ENCODE data around the gene ZNF362. TPM values are rescaled to one million over a fixed set of nuclear protein-coding genes. Genes with fewer than 3 reads are reported as not detected.

Gene ZNF362
- total RNA-seq, 1 donor from 2014 or later = 5.4 TPM

- no peak for DNase-seq (ENCODE audit: low read depth in 2 of 2)
Observed at GRCh38 chr1:33343539-33343938, 87.2 kb downstream of the ZNF362 start.

DNA sequence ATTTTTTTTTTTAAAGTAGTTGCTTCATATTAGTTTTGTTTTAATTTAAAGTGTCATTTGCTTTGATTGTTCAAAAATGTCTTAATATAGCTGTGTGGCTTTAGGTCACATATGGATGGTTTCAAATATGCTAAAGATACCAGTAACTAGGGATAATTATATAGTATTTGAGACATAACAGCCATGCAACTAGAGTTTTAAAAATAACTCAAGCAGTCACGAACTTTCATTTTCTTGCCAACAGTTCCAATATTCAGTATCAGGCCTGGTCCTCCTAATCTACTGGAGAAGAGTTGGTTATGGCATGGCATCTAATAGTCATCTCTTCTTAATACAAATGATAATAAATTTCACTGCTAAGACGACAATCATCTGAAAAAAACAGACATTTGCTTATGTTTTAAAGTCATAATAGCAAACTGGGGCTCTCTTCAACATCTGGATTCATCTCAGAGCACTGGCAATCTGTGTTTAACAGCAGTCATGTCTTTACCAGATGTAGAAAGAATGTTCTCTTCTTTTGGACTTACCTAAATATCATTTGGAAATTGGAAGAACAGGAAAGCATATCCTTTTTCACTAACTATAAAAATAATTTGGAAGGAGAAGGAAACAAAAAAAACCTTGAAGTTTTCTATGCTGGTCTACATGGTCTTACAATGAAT is 88.7 kb downstream of the ZNF362 start:
- no peak for DNase-seq (ENCODE audit: low read depth in 2 of 2)

GRCh38 chr1:33346533-33346926 is 90.2 kb downstream of the ZNF362 start:
- DNase-seq (ENCODE audit: low read depth in 2 of 2) = no peak

DNA sequence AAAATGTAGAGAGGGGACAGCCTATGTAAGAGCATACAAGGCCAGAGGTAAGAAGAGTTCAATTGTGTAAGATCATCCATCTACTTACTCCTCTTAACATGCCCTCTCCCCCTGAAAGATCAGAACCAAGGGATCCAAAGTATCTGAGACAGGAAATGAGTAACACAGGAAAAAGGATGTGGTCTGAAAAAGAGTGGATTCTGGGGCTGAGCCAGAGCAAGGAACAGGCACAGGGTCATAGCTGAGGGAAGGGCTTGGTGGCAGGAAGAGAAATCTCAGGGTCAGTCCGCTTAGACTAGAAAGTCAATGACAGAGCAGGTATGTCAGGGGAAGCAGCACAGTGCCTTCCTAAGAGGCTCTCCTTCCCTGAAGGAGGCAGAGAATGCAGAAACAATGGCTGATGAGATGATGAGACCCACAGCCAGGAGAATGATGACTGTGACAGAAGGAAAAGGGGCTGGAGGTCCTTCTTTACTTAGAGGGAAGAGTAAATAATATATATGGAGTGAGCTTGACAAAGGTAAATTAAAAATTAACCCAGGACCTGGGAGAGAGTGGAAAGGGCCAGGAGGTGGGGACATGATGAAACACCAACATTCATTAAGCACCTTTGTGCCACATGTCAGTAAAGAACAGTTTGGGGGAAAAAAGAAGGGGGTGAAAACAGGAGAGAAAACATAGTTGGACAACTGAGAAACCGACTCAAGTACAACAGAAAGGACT is 90.8 kb downstream of the ZNF362 start:
- DNase-seq (ENCODE audit: low read depth in 2 of 2) = peak; percentile 47 to 93

GRCh38 chr1:33347650-33347992 is 91.3 kb downstream of the ZNF362 start:
- peak in 1 of 2 donors; percentile 30 for DNase-seq (ENCODE audit: low read depth in 2 of 2)

DNA sequence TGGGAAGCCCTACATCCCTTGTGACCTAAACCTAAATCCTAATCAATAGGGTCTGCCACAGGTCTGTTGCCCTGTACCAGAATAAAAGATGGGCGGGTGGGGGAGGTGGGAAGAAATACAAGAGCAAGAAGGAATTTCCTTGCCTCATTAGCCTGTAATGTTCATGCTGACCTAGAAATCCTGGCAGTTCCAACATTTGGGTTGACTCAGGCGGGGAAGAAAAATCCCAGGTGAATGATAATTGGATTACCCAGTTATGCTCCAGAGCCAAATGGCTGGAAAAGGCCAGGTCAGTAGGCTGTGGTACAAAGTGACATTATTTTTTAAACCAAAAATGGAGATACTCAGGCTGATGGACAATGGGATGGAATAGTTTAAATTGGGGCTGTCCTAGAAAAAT is 91.9 kb downstream of the ZNF362 start:
- DNase-seq (ENCODE audit: low read depth in 2 of 2) = no peak

DNA sequence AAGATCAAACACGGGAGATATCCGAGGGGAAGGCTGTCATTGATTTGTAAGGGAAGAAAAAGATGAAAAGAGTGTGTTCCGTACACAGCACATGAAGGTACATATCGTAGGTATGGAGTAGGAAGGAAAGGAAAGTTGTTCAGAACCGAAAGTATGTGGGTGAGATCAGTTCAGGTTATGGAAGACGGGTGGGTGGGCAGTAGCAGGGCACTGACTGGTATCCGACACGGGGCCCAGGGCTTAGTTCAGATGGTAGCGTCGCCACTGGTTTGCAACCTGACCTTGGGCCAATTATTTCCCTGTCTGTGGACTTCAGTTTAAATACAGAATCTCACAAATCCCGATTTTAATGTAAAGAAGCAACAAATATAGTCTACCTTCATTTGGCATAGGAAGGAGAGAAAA is 92.4 kb downstream of the ZNF362 start:
- peak in 1 of 2 donors; percentile 40 for DNase-seq (ENCODE audit: low read depth in 2 of 2)

DNA sequence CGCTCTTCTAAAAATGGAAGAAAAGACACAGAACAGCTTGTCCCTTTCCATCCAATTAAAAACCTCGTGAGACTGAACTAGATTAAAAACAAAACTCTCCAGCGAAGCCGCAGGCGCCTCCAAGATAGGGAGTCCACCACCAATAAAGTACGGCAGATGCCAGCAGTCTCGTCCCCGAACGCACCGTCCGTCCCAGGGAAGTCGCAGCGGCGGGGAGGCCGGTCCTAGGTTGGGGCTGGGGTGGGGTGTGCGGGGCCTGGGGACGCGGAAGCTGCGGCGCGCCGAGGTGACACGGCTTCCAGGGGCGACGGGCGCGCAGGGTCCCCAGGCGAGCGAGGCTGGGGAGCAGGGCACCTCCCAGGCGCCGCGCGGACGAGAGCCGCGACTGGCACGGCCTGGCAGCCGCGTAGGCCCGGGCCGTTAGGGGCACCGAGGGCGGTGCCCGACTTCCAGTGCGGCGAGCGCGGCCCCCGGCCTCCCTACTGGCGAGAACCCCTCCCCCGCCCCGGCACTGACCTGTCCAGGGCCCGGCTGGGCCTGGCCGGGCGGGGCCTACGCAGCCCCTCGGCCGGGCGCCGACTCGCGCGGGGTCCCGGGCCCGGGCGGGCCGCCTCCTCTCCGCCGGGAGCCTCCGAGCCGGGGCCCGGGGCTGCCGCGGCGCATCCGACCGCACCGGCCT is 92.9 kb downstream of the ZNF362 start:
- DNase-seq (ENCODE audit: low read depth in 2 of 2) = peak in 1 of 2 donors; percentile 70

- DNase-seq (ENCODE audit: low read depth in 2 of 2) = peak in 1 of 2 donors; percentile 79
Observed at GRCh38 chr1:33349778-33350610, 93.7 kb downstream of the ZNF362 start.

Other genes starting within 250 kb of the ZNF362 start
- 58.4 and 58.7 TPM in 2 replicates for gene AK2, start 219.6 kb upstream of the ZNF362 start, total RNA-seq
- 0.64 and 1.3 TPM in 2 replicates for gene AZIN2, start 175.3 kb upstream of the ZNF362 start, total RNA-seq
- gene TRIM62, start 74.4 kb upstream of the ZNF362 start, total RNA-seq = 1.7 and 3.2 TPM in 2 replicates
- gene A3GALT2, start 64.6 kb downstream of the ZNF362 start, total RNA-seq = not detected in 2 replicates
- 73.7 and 123 TPM in 2 replicates for gene PHC2, start 174.6 kb downstream of the ZNF362 start, total RNA-seq
- gene ZSCAN20, start 216.2 kb downstream of the ZNF362 start, total RNA-seq = 5.5 and 6.6 TPM in 2 replicates

Measured in dermis microvascular lymphatic vessel endothelial cell (primary cell).